ENCODE measurements around the gene MAP4K1.

MAP4K1 gene

DNA sequence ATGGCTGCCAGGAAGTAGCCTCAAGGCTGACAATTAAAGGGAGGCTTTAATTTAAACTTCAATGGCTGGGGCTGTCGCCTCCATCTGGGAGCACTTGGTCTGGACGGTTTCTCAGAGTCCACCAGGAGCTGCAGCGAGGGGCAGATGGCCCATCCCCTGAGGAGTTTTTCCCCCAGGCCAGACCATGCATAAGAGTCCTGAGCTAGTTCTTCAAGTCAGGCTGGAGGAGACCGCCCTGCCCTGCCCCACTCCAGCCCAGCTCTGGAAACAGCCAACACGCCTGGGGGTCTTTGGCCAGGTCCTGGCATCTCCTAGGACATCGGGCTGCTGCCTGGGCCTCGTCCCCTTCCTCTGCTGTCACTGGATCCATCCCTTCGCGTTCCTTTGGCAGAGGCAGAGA is 24.4 kb upstream of the MAP4K1 start:
- no peaks in the 10 kb centered on the region for H3K27me3 ChIP-seq
- intact Hi-C loops (cut with DNase I; ENCODE audit: low total_unique reads) = no loop called here
- no peak overlapping the region for H3K27ac ChIP-seq

DNA sequence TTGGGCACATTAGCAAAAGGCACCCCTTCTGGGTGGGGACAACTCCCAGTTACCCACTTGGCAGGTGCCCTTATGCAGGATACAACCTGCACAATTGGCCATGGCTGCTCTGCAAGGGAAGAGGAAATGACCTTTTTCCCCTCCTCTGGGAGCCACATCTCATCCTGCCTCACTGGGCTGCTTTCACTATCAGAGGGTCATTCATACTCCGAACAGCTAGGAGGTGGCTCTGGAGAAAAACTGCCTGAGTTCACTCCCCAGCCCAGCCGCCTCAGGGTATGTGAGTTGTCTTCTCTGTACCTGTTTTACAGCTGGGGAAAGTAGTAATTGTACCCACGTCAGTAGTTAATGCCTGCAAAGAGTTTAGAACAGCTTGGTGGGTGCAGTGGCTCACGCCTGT is 22.6 kb upstream of the MAP4K1 start:
- DNase-seq = no peak
- H3K27ac ChIP-seq = no peak overlapping the region
- no peak overlapping the region for H3K4me3 ChIP-seq
- H3K27me3 ChIP-seq = no peaks in the 10 kb centered on the region
- intact Hi-C loops (cut with DNase I; ENCODE audit: low total_unique reads) = no loop called here
- no peaks in the 10 kb centered on the region for H3K9me3 ChIP-seq
- peaks cover 0 to 4% (median 0%) of the 10 kb centered on the region in 4 donors for H3K4me1 ChIP-seq
- peaks cover 0 to 32% (median 14%) of the 10 kb centered on the region in 3 donors for H3K36me3 ChIP-seq
- no peak for TF ChIP-seq CTCF (IDR thresholded peaks at IDR 0.05)

More for the DNA sequence above, 24.4 kb upstream of the MAP4K1 start:
- H3K9me3 ChIP-seq = no peaks in the 10 kb centered on the region
- peaks cover 0 to 5% (median 0%) of the 10 kb centered on the region in 4 donors for H3K4me1 ChIP-seq
- TF ChIP-seq CTCF (IDR thresholded peaks at IDR 0.05) = no peak
- H3K4me3 ChIP-seq = no peak overlapping the region
- no peak for DNase-seq
- H3K36me3 ChIP-seq = peaks cover 0 to 14% (median 0%) of the 10 kb centered on the region in 3 donors

DNA sequence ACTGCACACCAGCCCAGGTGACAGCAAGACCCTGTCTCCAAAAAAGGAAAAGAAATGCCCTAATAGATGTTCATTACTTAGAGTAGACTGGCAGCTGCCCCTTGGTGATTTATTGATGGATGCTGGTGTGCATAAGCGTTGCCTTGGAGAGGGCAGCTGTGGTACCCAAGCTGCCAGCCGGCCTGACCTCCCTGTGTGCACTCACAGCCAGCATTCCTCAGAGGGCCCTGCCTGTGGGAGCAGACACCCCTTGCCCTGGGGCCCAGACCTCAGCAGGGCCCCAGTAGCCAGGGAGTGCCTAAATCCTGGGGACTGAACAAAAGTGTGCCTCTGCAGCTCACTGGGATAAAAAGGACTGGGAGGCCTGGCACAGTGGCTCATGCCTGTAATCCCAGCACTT is 21.9 kb upstream of the MAP4K1 start:
- Histone ChIP-seq H3K4me1 (peaks cover 0 to 7% (median 0%) of the 10 kb centered on the region in 4 donors), H3K27me3 (no peaks in the 10 kb centered on the region), H3K9me3 (no peaks in the 10 kb centered on the region), H3K4me3 (no peak overlapping the region), H3K36me3 (peaks cover 0 to 38% (median 17%) of the 10 kb centered on the region in 3 donors), H3K27ac (no peak overlapping the region)
- DNase-seq = no peak
- no peak for TF ChIP-seq CTCF (IDR thresholded peaks at IDR 0.05)
- intact Hi-C loops (cut with DNase I; ENCODE audit: low total_unique reads) = loop anchor here (5.0 kb wide), 1 partner anchor 122 kb away; no protein-coding TSS in a partner anchor

DNA sequence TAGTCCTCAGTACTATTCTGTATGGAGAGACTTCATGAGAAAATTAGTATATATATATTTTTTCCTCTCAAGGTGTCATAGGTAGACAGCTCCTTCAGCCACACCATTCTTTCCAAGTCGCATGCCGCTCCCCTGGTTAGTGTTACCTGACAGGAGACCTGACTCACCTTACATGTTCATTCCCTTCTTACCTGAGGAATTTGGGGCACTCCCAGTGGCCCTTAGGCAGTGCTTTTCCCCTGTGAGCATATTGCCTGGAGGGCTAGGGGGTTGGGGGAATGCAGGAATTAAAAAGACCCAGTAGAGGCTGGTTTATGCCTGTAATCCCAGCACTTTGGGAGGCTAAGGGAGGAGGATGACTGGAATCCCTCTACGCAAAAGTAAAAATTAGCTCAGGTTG is 20.7 kb upstream of the MAP4K1 start:
- intact Hi-C loops (cut with DNase I; ENCODE audit: low total_unique reads) = loop anchor here (5.0 kb wide), 1 partner anchor 121 kb away; no protein-coding TSS in a partner anchor
- Histone ChIP-seq H3K36me3 (peaks cover 0 to 39% (median 19%) of the 10 kb centered on the region in 3 donors), H3K4me3 (no peak overlapping the region), H3K27me3 (no peaks in the 10 kb centered on the region), H3K27ac (no peak overlapping the region), H3K9me3 (no peaks in the 10 kb centered on the region), H3K4me1 (peaks cover 0 to 9% (median 0%) of the 10 kb centered on the region in 4 donors)
- DNase-seq = no peak
- TF ChIP-seq CTCF (IDR thresholded peaks at IDR 0.05) = no peak

- intact Hi-C loops (cut with DNase I; ENCODE audit: low total_unique reads) = loop anchor here (5.0 kb wide), 1 partner anchor 118 kb away; no protein-coding TSS in a partner anchor
- no peak for DNase-seq
- Histone ChIP-seq H3K9me3 (no peaks in the 10 kb centered on the region), H3K36me3 (peaks cover 6 to 66% (median 44%) of the 10 kb centered on the region in 3 donors), H3K27me3 (no peaks in the 10 kb centered on the region), H3K4me3 (no peak overlapping the region), H3K27ac (peak overlapping the region in 1 of 2 donors; percentile 25), H3K4me1 (peaks cover 0 to 9% (median 0%) of the 10 kb centered on the region in 4 donors)
- TF ChIP-seq CTCF (IDR thresholded peaks at IDR 0.05) = no peak
Measured at GRCh38 chr19:38635483-38636399, 18.0 kb upstream of the MAP4K1 start.

Data from tibial artery (tissue), 4 donors.